Stimulated activated naive CD4-positive, alpha-beta T cell (primary cell): ENCODE data around the gene TOR1A.

Source experiments
- DNase-seq, 6 experiments: peaks; one replicate each; lab custom pipeline; 2025; lab: John Stamatoyannopoulos, UW

Gene TOR1A

GRCh38 chr9:129823935-129824601 lies at the start of gene TOR1A:
TSS of gene TOR1A (minus strand) at chr9:129824136. CDS start at chr9:129824085, 51 bp downstream.
- peak; percentile 81 to 91 (median 86) for DNase-seq

DNA sequence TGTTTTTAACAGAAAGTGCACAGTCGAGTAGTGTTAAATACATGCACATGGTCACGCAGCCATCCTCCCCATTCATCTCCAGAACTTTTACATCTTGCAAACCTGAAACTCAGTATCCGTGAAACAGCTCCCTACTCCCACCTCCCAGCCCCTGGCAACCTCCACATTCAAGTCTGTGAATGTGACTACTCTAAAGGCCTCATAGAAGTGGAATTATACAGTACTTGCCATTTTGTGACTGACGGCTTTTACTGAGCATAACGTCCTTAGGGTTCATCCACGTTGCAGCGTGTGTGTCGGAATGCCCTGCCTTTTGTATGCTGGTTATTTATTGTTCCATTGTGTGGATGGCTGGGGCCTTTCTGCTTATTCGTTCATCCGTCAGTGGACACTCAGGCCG lies 47.1 kb upstream of the TOR1A start:
- no peak for DNase-seq

GRCh38 chr9:129869585-129870501 lies 45.9 kb upstream of the TOR1A start:
- DNase-seq: peak in 1 of 6 experiments; percentile 42

- DNase-seq: peak; percentile 79 to 96 (median 89)
Observed at GRCh38 chr9:129868872-129869486, 45.0 kb upstream of the TOR1A start.

DNA sequence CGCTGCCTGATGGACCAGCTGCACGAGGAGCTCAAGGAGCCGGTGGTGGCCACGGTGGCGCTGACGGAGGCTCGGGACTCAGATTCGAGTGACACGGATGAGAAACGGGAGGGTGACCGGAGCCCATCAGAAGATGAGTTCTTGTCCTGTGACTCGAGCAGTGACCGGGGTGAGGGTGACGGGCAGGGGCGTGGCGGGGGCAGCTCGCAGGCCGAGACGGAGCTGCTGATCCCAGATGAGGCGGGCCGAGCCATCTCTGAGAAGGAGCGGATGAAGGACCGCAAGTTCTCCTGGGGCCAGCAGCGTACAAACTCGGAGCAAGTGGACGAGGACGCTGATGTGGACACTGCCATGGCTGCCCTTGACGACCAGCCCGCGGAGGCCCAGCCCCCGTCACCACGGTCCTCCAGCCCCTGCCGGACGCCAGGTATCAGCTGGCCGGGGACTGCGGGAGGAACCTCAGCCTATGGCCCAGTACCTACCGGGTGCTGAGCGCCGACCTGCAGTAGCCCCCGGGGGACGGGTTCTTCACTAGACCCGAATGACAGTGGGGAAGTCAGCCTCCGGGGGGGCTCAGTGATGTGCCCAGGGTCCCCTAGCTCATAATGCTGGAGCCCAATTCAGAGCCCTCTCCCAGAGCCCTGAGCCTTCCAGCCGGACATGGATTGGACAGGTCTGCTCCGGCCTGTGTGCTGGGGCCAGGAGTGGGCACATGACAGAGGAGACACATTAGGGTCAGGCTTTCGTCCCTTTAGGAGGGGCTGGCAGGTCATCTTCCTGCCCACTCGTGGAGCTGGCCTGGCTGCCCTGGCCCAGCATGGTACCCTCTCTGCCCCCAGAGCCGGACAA lies 44.3 kb upstream of the TOR1A start:
- DNase-seq: no peak

GRCh38 chr9:129867136-129868022 lies 43.4 kb upstream of the TOR1A start:
- DNase-seq: peak in 2 of 6 experiments; percentile 14 to 19

GRCh38 chr9:129866394-129867135 lies 42.6 kb upstream of the TOR1A start:
- DNase-seq: peak; percentile 58 to 79 (median 69)

- no peak for DNase-seq
Observed at GRCh38 chr9:129865668-129866320, 41.9 kb upstream of the TOR1A start.

DNA sequence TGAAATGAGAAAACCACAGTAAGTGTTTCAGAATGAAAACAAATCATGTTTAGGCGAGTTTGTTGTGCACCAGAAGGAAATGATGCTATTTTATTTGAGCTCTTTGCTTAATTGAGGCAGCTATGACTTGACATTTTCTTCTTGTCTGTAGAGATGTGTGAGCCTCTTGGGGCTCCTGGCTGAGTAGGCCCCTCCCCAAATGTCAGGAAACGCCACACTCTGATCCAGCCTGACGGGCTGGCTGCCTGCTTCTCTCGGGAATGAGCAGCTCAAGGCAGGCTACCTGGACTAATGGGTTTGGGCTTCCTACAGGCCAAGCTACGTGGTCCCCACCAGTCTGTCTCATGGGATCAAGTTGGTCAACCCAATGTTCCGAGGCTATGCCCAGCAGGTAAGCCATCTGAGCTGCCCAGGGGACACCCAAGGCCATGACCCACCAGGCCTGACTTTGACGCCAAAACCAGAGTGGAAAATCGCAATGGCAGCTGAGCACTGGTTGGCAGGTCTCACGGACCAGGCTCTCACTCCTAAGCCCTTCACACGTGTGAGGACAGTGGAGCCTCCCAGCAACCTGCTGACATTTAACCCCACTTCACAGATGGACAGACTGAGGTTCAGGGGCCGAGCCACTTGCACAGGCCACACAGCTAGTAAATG lies 41.2 kb upstream of the TOR1A start:
- no peak for DNase-seq

DNA sequence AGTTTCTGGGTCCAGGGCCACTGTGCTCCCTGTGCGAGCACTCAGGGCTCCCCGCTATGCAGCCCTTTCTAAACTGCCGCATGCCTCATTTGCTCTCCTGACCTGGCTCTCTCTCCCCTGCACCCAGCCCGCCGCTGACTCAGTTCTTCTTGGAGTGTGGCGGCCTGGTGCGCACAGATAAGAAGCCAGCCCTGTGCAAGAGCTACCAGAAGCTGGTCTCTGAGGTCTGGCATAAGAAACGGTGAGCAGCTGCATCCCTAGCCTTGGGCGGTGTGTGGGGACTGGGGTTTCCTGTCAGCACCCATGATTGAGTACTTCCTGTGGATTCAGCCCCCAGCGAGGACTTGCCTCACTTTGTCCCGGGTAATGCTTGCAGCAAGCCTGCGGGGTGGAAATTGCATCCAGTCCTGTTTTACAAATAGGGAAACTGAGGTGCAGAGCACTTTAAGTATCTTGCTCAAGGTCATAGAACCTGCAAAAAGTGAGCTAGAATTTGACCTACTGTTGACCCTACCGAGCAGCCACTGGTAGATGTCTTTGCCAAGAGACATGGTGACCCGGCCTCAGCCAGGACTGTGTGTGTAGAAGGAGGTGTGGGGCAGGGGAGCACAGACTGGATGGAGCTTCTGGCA lies 39.2 kb upstream of the TOR1A start:
- DNase-seq: peak; percentile 17 to 52 (median 39)

GRCh38 chr9:129861447-129861827 lies 37.5 kb upstream of the TOR1A start:
- DNase-seq: no peak

DNA sequence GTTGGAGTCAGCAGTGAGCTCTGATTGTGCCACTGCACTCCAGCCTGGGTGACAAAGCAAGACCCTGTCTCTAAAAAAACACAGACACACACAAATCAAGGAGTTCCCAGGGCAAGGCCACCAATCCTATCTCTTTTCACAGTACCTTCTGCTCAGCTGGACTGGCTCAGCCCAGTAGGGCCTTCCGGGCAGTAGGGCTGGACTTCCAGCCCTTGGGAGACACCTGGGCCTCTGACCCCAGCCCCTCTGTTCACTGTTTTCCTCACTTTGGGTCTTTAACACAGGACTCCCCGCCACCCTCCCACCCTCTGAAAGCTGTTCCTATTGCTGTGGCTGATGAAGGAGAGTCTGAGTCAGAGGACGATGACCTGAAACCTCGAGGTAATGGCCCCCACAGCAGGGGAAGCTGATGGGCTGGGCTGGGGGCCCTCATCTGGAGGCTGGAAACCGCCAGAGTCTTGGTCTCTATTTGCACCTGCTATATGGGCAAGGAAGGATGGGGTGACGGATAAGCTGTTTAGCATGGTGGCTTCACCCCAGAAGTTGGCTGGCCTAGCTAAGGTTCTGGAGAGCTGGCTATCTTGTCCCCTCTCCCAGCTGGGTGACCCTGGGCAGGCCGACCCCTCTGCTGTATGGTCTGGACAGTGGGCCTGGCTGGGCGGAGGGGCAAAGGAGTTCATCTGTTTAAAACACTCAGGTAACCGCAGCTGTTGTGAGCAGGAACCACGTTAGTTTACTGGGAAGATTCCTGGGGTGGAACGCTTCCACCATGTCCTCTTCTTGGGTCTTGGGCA lies 36.9 kb upstream of the TOR1A start:
- DNase-seq: no peak

- no peak for DNase-seq
Observed at GRCh38 chr9:129858167-129858962, 34.4 kb upstream of the TOR1A start.

DNA sequence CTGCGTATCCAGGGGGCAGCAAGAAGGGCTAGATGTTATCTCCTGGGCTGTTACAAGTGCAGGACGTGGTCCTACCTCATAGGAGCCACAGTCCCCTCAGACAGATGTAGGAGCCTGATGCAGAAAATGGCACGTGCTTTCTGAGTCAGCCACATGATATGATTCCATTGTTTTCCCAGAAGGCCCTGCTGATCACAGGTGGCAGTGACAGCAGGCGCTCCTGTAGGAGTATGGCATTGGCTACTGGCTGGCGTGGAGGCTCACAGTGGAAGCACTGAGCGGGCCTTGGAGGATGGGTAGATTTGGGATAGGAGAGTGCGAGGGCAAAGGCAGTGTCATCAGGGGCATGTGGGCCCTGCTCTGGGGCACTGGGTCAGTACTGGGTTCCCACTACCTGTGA lies 33.3 kb upstream of the TOR1A start:
- no peak for DNase-seq

GRCh38 chr9:129854588-129855110 lies 30.7 kb upstream of the TOR1A start:
- peak in 2 of 6 experiments; percentile 27 to 35 for DNase-seq

DNA sequence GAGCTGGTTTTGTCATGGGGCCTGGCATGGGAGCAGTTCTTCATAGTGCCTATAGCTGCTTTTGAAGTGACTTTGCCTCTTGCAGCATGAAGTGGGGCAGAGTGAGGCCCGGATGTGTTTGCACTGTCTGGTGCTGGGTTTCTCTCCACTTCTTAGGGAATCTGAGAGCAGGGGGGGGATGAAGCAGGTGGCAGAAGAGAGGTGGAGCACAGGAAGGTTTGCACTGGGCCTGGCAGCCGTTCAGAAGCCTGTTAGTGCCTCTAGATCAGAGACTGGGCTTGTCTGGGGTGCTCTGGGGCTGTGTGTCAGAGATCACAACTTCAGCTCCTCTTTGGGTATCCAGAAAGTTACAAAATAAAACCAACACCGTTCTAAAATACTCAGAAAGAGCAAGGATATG lies 29.7 kb upstream of the TOR1A start:
- DNase-seq: peak in 1 of 6 experiments; percentile 2
